GOT3 (cell line): ENCODE measurements around the gene MMAB.
"Not testable (repeated sequence)": the region's sequence is repeated elsewhere in the genome, so short reads cannot be mapped to it uniquely, and the experiment has no call there.

Experiments
- DNase-seq: peaks from one replicate; lab custom pipeline; 2025; ENCODE audit warnings: mixed read lengths; lab: John Stamatoyannopoulos, UW

Gene MMAB

GRCh38 chr12:109602132-109602531 is 28.8 kb upstream of the MMAB start:
- not testable (repeated sequence) for DNase-seq

- DNase-seq: no peak
These were observed 28.3 kb upstream of the MMAB start for GRCh38 chr12:109601557-109601956.

- DNase-seq: no peak
These were observed 27.7 kb upstream of the MMAB start for GRCh38 chr12:109600995-109601394.

- no peak for DNase-seq
These were observed 27.2 kb upstream of the MMAB start for GRCh38 chr12:109600481-109600880.

- DNase-seq: no peak
These were observed 25.8 kb upstream of the MMAB start for GRCh38 chr12:109599087-109599486.

GRCh38 chr12:109598428-109598854 is 25.1 kb upstream of the MMAB start:
- DNase-seq: no peak

GRCh38 chr12:109597795-109598427 is 24.6 kb upstream of the MMAB start:
- peak; percentile 11 for DNase-seq

GRCh38 chr12:109597414-109597794 is 24.1 kb upstream of the MMAB start:
- DNase-seq: no peak

GRCh38 chr12:109596418-109597244 is 23.3 kb upstream of the MMAB start:
- DNase-seq: no peak

- DNase-seq: no peak
These were observed 22.1 kb upstream of the MMAB start for GRCh38 chr12:109595321-109595902.

- DNase-seq: no peak
These were observed 21.4 kb upstream of the MMAB start for GRCh38 chr12:109594556-109595317.

- no peak for DNase-seq
These were observed 19.6 kb upstream of the MMAB start for GRCh38 chr12:109592905-109593272.

GRCh38 chr12:109592195-109592904 is 19.0 kb upstream of the MMAB start:
- no peak for DNase-seq

GRCh38 chr12:109591041-109591440 is 17.7 kb upstream of the MMAB start:
- DNase-seq: no peak

GRCh38 chr12:109590566-109590965 is 17.3 kb upstream of the MMAB start:
- no peak for DNase-seq

- DNase-seq: no peak
These were observed 16.5 kb upstream of the MMAB start for GRCh38 chr12:109589691-109590245.

- DNase-seq: no peak
These were observed 15.9 kb upstream of the MMAB start for GRCh38 chr12:109589240-109589590.

GRCh38 chr12:109588461-109589239 is 15.3 kb upstream of the MMAB start:
- DNase-seq: no peak

GRCh38 chr12:109587921-109588320 is 14.6 kb upstream of the MMAB start:
- DNase-seq: no peak

- no peak for DNase-seq
These were observed 13.3 kb upstream of the MMAB start for GRCh38 chr12:109586385-109587296.
